CD14-positive monocyte (primary cell): ENCODE results near the gene PAQR5. TPM values are rescaled to one million over a fixed set of nuclear protein-coding genes. Genes with fewer than 3 reads are reported as not detected.
A peak's percentile ranks its signal among the peaks of the same experiment; 100 is the strongest.

Experiments
- DNase-seq, 3 donors: peaks; one replicate each; pipeline ENCODE4 v3.0.0-alpha.2; 2011 to 2022
- H2AFZ ChIP-seq: 2 replicates; pipeline ENCODE4 v1.6.0; 2012; ENCODE audit warnings: mild to moderate bottlenecking, low read depth, low read length, inconsistent platforms; ENCODE audit not compliant: insufficient read depth, poor library complexity, severe bottlenecking
- H3K27ac ChIP-seq, 2 donors: 1 replicate in 1 of 2; 2 replicates in 1 of 2; pipeline ENCODE4 v1.5.1; 2012 to 2013; ENCODE audit warnings: low read length in 2 of 2, control low read depth in 1 of 2, inconsistent platforms in 1 of 2, low read depth in 1 of 2, mild to moderate bottlenecking in 1 of 2
- H3K27me3 ChIP-seq, 2 donors: one replicate each; pipeline versions ENCODE4 v1.6.0 to v1.6.1; 2011 to 2013; ENCODE audit warnings: low read length in 2 of 2; ENCODE audit not compliant: control insufficient read depth in 2 of 2, insufficient read depth in 2 of 2
- H3K36me3 ChIP-seq, 2 donors: replicated peaks in 1 of 2; 1 replicate in 1 of 2; 2 replicates in 1 of 2; pipeline versions ENCODE4 v1.5.1 to v1.6.1; 2012 to 2013; ENCODE audit warnings: low read length in 2 of 2, control low read depth in 1 of 2, inconsistent platforms in 1 of 2, mild to moderate bottlenecking in 1 of 2; ENCODE audit not compliant: insufficient read depth in 2 of 2, control insufficient read depth in 1 of 2
- H3K4me1 ChIP-seq, 2 donors: 1 replicate in 1 of 2; 2 replicates in 1 of 2; pipeline versions ENCODE4 v1.5.1 to v1.6.1; 2012 to 2013; ENCODE audit warnings: low read length in 2 of 2, control low read depth in 1 of 2, inconsistent platforms in 1 of 2, mild to moderate bottlenecking in 1 of 2, moderate library complexity in 1 of 2; ENCODE audit not compliant: insufficient read depth in 2 of 2, control insufficient read depth in 1 of 2
- H3K4me2 ChIP-seq: replicated peaks from 2 replicates; pipeline ENCODE3; 2012; ENCODE audit warnings: low read length, moderate library complexity, mild to moderate bottlenecking; ENCODE audit not compliant: poor library complexity, severe bottlenecking; ENCODE audit errors: extremely low read depth
- H3K4me3 ChIP-seq, 3 experiments: fragments of 200-600 bp in 1 of 3; sonication (generic) in 1 of 3; replicated peaks in 1 of 3; 1 replicate in 2 of 3; 2 replicates in 1 of 3; pipeline ENCODE4 v1.5.1; 2011 to 2013; ENCODE audit warnings: low read length in 3 of 3, mild to moderate bottlenecking in 3 of 3, control low read depth in 2 of 3, low read depth in 2 of 3, inconsistent platforms in 1 of 3, moderate library complexity in 1 of 3
- H3K79me2 ChIP-seq: 2 replicates; pipeline ENCODE4 v1.6.0; 2012; ENCODE audit warnings: mild to moderate bottlenecking, control low read depth, inconsistent platforms, low read length, moderate library complexity; ENCODE audit not compliant: insufficient read depth
- H3K9ac ChIP-seq: 2 replicates; pipeline ENCODE4 v1.6.0; 2017; ENCODE audit warnings: low read length, mild to moderate bottlenecking; ENCODE audit not compliant: insufficient read depth, poor library complexity, severe bottlenecking
- H3K9me3 ChIP-seq, 2 donors: replicated peaks in 1 of 2; 1 replicate in 1 of 2; 2 replicates in 1 of 2; pipeline versions ENCODE4 v1.5.1 to v1.6.1; 2012 to 2013; ENCODE audit warnings: low read length in 2 of 2, control low read depth in 1 of 2; ENCODE audit not compliant: control insufficient read depth in 1 of 2, insufficient read depth in 1 of 2
- H4K20me1 ChIP-seq: 2 replicates; pipeline ENCODE4 v1.6.0; 2012; ENCODE audit warnings: mild to moderate bottlenecking, low read length, control low read depth, moderate library complexity; ENCODE audit not compliant: insufficient read depth
- H3K27ac Mint-ChIP-seq, 7 donors: one replicate each; pipeline ENCODE4 v1.8.0; 2020; ENCODE audit warnings: mild to moderate bottlenecking in 7 of 7, mixed read lengths in 7 of 7, moderate library complexity in 6 of 7, inconsistent platforms in 2 of 7
- H3K27me3 Mint-ChIP-seq, 3 donors: one replicate each; pipeline ENCODE4 v1.8.0; 2021 to 2022; ENCODE audit warnings: low read depth in 3 of 3, mild to moderate bottlenecking in 3 of 3, mixed read lengths in 3 of 3, moderate library complexity in 3 of 3, inconsistent platforms in 1 of 3
- H3K36me3 Mint-ChIP-seq, 2 donors: one replicate each; pipeline ENCODE4 v1.8.0; 2020; ENCODE audit warnings: mixed read lengths in 2 of 2, inconsistent platforms in 1 of 2, mild to moderate bottlenecking in 1 of 2
- H3K4me1 Mint-ChIP-seq: one replicate; pipeline ENCODE4 v1.8.0; 2020; ENCODE audit warnings: mild to moderate bottlenecking, mixed read lengths
- H3K4me3 Mint-ChIP-seq, 2 donors: one replicate each; pipeline ENCODE4 v1.8.0; 2020; ENCODE audit warnings: mild to moderate bottlenecking in 2 of 2, mixed read lengths in 2 of 2, moderate library complexity in 1 of 2
- H3K9me3 Mint-ChIP-seq, 7 donors: one replicate each; pipeline ENCODE4 v1.8.0; 2020 to 2022; ENCODE audit warnings: mixed read lengths in 7 of 7, mild to moderate bottlenecking in 6 of 7, moderate library complexity in 6 of 7, inconsistent platforms in 2 of 7
- CTCF ChIP-seq: fragments of 200-600 bp; IDR thresholded peaks from one replicate; pipeline ENCODE4 v1.8.0; 2022; ENCODE audit warnings: antibody characterized with exemption, mild to moderate bottlenecking
- WGBS: methylation state at CpG from one replicate; pipeline ENCODE4 v1.1.5; 2013; ENCODE audit warnings: missing lambda C conversion rate; ENCODE audit not compliant: insufficient coverage; 5-methylcytosine and 5-hydroxymethylcytosine counted together
- intact Hi-C, 2 donors: fragments of 100-400 bp; cut with micrococcal nuclease; formaldehyde crosslinking; loops; one replicate each; pipeline versions ENCODE4 v1.15.0 to v1.15.1; 2023
- polyA plus RNA-seq, 3 donors: library from polyadenylated mRNA; depleted of rRNA in 1 of 3; unstranded in 2 of 3; stranded (reverse) in 1 of 3; fragments of 300-500 nt in 2 of 3; fragments of >200 nt in 1 of 3; fragmentation: Illumina TruSeq in 2 of 3; gene quantifications; 1 replicate in 2 of 3; 2 replicates in 1 of 3; pipeline ENCODE4 v1.2.3, GENCODE V29; 2012 to 2021

PAQR5 gene
- polyA plus RNA-seq, 3 donors, result not detected

DNA sequence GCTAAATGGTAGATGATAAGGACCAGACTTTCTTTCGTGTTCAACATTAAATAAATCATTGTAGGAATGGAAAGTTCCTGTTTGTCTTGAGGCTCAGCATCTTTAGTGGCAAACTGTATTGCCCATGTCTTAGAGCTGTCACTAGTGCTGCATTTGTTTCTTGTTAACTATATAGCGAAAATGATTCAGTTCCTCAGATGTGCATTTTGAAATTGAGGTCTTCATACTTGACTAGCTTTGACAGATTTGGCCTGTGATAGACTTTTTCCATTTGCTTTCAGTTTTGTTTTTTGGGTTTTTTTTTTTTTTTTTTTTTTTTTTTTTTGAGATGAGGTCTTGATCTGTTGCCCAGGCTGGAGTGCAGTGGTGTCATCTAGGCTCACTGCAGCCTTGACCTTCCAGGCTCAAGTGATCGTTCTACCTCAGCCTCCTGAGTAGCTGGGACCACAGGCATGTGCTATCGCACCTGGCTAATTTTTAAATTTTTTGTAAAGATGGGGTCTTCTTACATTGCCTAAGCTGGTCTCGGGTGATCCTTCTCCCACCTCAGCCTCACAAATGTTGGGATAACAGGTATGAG lies 144.4 kb downstream of the PAQR5 start:
- Mint-ChIP-seq H3K27me3 (peaks cover 0 to 2% (median 0%) of the 10 kb centered on the region in 3 donors), H3K27ac (peak overlapping the region in 3 of 7 donors; percentile 30 to 67 (median 37)), H3K4me1 (peaks cover 29% of the 10 kb centered on the region), H3K36me3 (peaks cover 31 to 54% of the 10 kb centered on the region in 2 donors), H3K9me3 (peaks cover 0 to 2% (median 0%) of the 10 kb centered on the region in 7 donors), H3K4me3 (peak overlapping the region in 1 of 2 donors; percentile 43)
- Histone ChIP-seq H3K27ac (peak overlapping the region in 1 of 2 donors; percentile 12), H3K9ac (no peak overlapping the region), H2AFZ (peak overlapping the region; percentile 10), H3K27me3 (no peaks in the 10 kb centered on the region), H3K4me1 (peaks cover 19 to 30% of the 10 kb centered on the region in 2 donors), H3K4me3 (no peak overlapping the region), H3K36me3 (peaks cover 29 to 61% of the 10 kb centered on the region in 2 donors), H3K79me2 (peaks cover 25% of the 10 kb centered on the region), H3K4me2 (no peak overlapping the region), H3K9me3 (no peaks in the 10 kb centered on the region), H4K20me1 (no peaks in the 10 kb centered on the region)
- intact Hi-C loops, result no loop called here
- WGBS, result 100% methylated on average over 1 of the region's 5 CpGs
- DNase-seq, result no peak
- TF ChIP-seq CTCF, result no peak

GRCh38 chr15:69444686-69445085 lies 146.0 kb downstream of the PAQR5 start:
- Histone ChIP-seq H3K27me3 (no peaks in the 10 kb centered on the region), H3K4me1 (peaks cover 7 to 14% of the 10 kb centered on the region in 2 donors), H3K9ac (no peak overlapping the region), H3K9me3 (no peaks in the 10 kb centered on the region), H2AFZ (no peak overlapping the region), H3K79me2 (peaks cover 20% of the 10 kb centered on the region), H3K4me3 (no peak overlapping the region), H3K36me3 (peaks cover 29 to 63% of the 10 kb centered on the region in 2 donors), H4K20me1 (no peaks in the 10 kb centered on the region), H3K4me2 (no peak overlapping the region), H3K27ac (no peak overlapping the region)
- Mint-ChIP-seq H3K27me3 (peaks cover 0 to 2% (median 0%) of the 10 kb centered on the region in 3 donors), H3K27ac (peak overlapping the region in 1 of 7 donors; percentile 66), H3K36me3 (peaks cover 34 to 56% of the 10 kb centered on the region in 2 donors), H3K4me1 (peaks cover 15% of the 10 kb centered on the region), H3K9me3 (no peaks in the 10 kb centered on the region), H3K4me3 (no peak overlapping the region)
- intact Hi-C loops, result no loop called here
- WGBS, result 98% methylated on average over 6 of the region's 7 CpGs
- no peak for TF ChIP-seq CTCF
- DNase-seq, result no peak
